Measurements from ENCODE around the gene NMRAL1.
A peak's percentile ranks its signal among the peaks of the same experiment; 100 is the strongest.

NMRAL1 gene

GRCh38 chr16:4474192-4474961 lies at the start of gene NMRAL1:
Gene NMRAL1 (minus strand): TSS chr16:4474625. CDS start chr16:4474132, 493 bp downstream.
- DNase-seq (ENCODE audit: low spot score): peak; percentile 79

- no peak for DNase-seq (ENCODE audit: low spot score)
Measured at GRCh38 chr16:4523686-4524085, 49.3 kb upstream of the NMRAL1 start.

- no peak for DNase-seq (ENCODE audit: low spot score)
Measured at GRCh38 chr16:4522051-4522581, 47.7 kb upstream of the NMRAL1 start.

GRCh38 chr16:4520913-4521312 lies 46.5 kb upstream of the NMRAL1 start:
- DNase-seq (ENCODE audit: low spot score): no peak

GRCh38 chr16:4519274-4520058 lies 45.0 kb upstream of the NMRAL1 start:
- DNase-seq (ENCODE audit: low spot score): no peak

GRCh38 chr16:4517812-4518680 lies 43.6 kb upstream of the NMRAL1 start:
- no peak for DNase-seq (ENCODE audit: low spot score)

- DNase-seq (ENCODE audit: low spot score): no peak
Measured at GRCh38 chr16:4515611-4516233, 41.3 kb upstream of the NMRAL1 start.

GRCh38 chr16:4514606-4515005 lies 40.2 kb upstream of the NMRAL1 start:
- no peak for DNase-seq (ENCODE audit: low spot score)

GRCh38 chr16:4513881-4514280 lies 39.5 kb upstream of the NMRAL1 start:
- DNase-seq (ENCODE audit: low spot score): no peak

GRCh38 chr16:4513086-4513860 lies 38.8 kb upstream of the NMRAL1 start:
- no peak for DNase-seq (ENCODE audit: low spot score)

- DNase-seq (ENCODE audit: low spot score): no peak
Measured at GRCh38 chr16:4512473-4512872, 38.0 kb upstream of the NMRAL1 start.

GRCh38 chr16:4511441-4512082 lies 37.1 kb upstream of the NMRAL1 start:
- peak; percentile 53 for DNase-seq (ENCODE audit: low spot score)

GRCh38 chr16:4510747-4511426 lies 36.5 kb upstream of the NMRAL1 start:
- DNase-seq (ENCODE audit: low spot score): no peak

GRCh38 chr16:4510131-4510530 lies 35.7 kb upstream of the NMRAL1 start:
- DNase-seq (ENCODE audit: low spot score): no peak

- DNase-seq (ENCODE audit: low spot score): no peak
Measured at GRCh38 chr16:4509420-4509819, 35.0 kb upstream of the NMRAL1 start.

- no peak for DNase-seq (ENCODE audit: low spot score)
Measured at GRCh38 chr16:4508806-4509205, 34.4 kb upstream of the NMRAL1 start.

- DNase-seq (ENCODE audit: low spot score): no peak
Measured at GRCh38 chr16:4507588-4508345, 33.3 kb upstream of the NMRAL1 start.

GRCh38 chr16:4506450-4506849 lies 32.0 kb upstream of the NMRAL1 start:
- DNase-seq (ENCODE audit: low spot score): peak; percentile 83
